GM12874 (cell line): Measurements from ENCODE around the gene MEIKIN.

Experiments used
- TF ChIP-seq, protein P1 (sequence below): IDR thresholded peaks from 2 replicates; pipeline ENCODE4 v1.5.1; 2011; ENCODE audit warnings: low read depth, mild to moderate bottlenecking, control low read depth, low read length, moderate library complexity; ENCODE audit not compliant: insufficient read depth

The MEIKIN gene

DNA sequence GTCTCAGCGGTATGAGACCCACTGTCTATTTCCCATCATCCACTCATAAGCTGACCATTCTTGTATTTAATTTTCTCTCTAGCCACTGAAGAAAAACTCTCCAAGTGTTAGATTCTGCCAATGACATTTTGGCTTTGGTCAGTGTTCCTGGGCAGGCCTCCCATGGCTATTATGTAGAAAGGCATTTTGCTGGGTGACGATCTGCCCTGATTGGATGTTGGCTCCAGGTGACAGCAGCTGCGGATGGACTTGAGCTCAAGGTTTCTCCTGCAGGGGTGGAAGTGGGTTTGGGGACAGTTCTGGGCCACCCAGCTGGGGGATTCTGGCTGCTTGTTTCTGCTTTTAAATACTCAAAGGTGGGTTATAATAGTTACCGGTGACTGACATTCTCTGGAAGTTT, 34.4 kb upstream of the MEIKIN start:
- TF ChIP-seq, protein P1, sequence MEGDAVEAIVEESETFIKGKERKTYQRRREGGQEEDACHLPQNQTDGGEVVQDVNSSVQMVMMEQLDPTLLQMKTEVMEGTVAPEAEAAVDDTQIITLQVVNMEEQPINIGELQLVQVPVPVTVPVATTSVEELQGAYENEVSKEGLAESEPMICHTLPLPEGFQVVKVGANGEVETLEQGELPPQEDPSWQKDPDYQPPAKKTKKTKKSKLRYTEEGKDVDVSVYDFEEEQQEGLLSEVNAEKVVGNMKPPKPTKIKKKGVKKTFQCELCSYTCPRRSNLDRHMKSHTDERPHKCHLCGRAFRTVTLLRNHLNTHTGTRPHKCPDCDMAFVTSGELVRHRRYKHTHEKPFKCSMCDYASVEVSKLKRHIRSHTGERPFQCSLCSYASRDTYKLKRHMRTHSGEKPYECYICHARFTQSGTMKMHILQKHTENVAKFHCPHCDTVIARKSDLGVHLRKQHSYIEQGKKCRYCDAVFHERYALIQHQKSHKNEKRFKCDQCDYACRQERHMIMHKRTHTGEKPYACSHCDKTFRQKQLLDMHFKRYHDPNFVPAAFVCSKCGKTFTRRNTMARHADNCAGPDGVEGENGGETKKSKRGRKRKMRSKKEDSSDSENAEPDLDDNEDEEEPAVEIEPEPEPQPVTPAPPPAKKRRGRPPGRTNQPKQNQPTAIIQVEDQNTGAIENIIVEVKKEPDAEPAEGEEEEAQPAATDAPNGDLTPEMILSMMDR: no peak

DNA sequence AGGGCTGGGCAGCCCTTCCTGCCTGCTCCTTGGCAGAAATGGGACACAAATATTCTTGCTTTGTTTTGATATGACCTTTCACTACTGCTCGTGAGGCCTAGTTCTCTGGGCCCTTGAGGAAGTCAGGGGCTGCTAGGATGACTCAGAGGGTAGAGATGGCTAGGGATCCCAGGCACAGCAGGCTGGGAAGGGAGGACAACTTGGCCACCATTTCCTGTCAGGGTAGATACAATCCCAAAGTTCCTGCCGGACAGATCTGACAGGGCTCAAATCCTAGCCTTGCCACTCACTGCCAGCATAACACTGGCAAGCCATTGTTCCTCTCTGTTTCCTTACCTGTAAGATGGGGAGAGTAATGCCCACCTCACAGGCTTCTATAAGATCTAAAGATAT, 31.7 kb upstream of the MEIKIN start:
- TF ChIP-seq, protein P1: no peak

DNA sequence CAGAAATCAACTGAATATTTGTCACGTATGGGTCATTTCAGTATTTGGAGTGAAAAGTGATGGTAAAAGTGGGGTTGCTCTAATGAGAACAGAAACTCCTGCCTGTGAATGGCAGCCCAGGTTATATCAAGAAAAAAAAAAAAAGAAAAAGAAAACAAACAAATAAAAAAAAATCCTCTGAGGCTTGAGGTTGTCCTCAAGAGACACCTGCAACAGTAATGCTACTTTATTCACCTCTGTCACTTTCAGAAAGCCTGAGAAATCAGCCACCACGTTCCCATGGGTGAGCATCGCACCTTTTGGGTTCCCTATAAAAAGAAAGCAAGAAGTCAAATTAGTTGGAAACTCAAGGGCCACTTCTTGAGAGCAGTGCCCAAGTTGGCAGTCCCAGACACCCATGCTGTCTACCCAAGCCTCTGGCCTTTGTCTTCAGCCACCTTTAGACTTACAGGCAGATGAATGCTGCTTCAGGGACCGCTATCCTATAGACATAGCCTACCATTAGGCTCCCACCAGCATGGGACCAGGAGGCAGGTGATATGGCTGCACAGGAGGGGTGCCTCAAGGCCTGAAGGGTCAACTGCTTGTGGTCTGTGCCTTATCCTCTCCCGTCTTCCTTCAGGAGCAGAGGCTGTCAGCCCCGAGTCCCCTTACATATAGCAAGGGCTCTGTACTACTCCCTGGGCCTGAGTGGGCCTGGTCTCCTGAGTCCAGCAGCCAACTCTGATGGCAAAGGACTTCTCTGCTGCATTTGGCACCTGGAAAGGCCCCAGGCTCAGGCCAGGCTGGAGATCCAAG, 31.1 kb upstream of the MEIKIN start:
- TF ChIP-seq, protein P1: no peak

DNA sequence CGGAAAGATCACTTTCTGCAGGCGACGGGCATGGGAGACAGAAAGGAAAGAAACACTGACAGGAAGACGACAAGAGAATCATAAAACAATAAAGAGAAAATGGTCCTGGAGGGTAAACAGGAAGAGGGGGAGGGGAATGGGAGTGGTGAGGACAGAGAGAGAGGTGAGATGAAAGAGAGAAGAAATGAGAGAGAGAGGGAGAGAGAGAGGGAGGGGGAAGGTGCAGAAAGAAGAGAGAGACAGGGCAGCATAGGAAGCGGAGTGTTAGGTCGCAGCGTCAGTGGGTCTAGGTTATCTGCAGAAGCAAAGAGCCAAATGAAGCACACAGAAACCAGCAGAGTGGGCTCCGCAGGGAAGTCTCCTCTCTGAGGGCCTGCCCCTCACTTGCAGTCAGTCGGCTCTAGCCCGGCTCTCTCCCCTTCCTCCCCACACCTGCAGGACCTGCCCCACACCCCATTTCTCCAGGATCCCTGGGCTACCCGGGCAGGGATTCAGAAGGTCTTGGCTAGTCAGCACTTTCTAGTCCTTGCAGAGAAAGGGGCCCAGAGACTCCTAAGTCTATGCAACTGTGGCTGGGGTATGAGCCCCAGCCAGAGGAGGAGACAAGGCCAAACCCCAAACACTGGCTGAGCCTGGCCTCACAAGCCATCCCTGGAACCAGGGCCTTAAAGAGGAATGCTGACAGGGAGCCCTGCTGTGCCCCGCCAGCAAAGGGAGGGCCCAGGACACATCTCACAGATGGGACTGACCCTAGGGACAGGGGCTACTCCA, 29.7 kb upstream of the MEIKIN start:
- TF ChIP-seq, protein P1: no peak

DNA sequence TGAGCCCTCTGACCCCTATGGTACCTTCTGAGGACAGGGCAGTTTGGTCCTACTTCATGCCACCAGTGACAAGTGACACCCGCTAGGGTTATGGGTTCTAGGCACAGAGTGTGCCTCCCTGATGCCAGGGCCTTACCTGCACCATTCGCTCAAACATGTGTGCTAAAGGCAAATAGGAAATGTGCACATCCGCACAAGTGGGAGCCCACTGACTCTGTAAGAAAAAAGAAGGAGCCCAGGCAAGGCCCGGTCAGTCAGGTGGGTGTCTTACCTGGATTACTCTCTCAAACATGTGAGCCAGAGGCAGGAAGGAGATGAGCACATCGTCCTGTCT, 29.1 kb upstream of the MEIKIN start:
- TF ChIP-seq, protein P1: no peak

DNA sequence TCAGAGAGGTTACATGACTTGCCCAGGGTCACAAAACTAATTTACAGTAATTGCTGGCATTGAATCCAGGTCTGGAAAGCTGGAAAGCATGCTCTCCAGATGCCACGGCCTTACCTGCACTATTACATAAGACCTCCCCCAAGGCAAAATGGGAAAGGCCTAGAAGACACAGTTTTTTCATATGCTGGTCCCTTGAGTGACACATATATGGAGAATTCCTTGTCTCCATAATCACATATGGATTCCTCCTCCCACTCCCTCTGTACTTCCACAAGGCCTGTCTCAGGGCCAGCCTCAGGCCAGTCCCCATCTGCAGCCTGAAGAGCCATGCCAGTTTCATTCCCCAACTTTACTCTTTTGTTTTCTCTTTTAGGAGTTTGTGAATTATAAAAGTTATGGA, 28.6 kb upstream of the MEIKIN start:
- TF ChIP-seq, protein P1: no peak

DNA sequence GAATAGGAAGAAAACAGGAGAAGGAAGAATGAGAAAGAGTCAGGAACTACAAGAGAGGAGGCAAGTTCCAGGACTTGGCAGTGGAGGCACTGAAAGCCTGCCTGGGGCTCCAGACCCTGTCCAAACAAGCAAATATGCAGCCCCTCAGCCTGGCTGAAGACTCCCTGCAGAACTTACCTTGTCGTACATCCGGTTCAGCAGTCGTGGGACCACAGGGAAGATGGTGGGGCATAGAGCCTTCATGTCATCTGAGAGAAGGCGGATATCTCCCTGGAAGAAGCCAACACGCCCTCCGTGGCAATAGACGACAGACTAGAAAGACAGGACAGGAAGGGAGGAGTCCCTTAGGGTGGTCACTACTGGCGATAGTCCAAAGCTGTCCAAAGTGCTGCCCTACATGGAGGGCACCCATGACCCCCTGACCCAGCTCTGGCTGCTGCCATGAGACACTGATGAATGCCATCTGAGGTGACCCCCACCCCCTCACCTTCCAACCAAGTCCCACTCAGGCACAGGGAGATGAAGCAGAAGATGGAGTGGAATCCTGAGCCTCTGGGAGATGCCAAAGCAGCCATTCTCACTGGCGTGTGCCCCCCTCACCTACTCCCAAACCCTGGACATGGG, 27.7 kb upstream of the MEIKIN start:
- TF ChIP-seq, protein P1: no peak
